ENCODE measurements around the gene LTBP2.

LTBP2 gene

DNA sequence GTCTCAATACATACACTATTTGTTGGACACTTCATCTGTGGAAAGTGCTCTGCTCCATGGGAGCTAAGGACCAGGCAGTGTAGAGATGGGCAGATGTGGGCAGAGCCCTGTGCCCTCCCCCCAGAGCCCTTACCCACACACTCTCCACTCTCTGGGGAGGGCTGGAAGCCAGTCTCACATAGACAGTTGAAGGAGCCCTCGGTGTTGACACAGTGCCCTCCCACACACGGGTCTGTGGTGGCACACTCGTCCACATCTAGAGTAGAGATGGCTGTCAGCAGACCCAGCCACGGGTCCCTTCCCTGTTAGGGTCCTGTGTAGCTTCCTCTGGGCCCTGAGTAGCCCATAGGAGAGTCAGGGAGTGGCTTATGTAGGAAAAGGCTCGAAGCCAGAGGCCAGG is 104.2 kb downstream of the LTBP2 start:
- no peak for ATAC-seq (replicated peaks)
- Mint-ChIP-seq H3K9me3 (no peaks in the 10 kb centered on the region), H3K27ac (no peak overlapping the region), H3K4me3 (no peak overlapping the region), H3K27me3 (peaks cover 10 to 39% of the 10 kb centered on the region in 2 donors), H3K4me1 (ENCODE audit: low read depth in 2 of 2) (peaks cover 4 to 5% of the 10 kb centered on the region in 2 donors), H3K36me3 (ENCODE audit: insufficient read depth) (no peaks in the 10 kb centered on the region)
- DNase-seq: no peak

DNA sequence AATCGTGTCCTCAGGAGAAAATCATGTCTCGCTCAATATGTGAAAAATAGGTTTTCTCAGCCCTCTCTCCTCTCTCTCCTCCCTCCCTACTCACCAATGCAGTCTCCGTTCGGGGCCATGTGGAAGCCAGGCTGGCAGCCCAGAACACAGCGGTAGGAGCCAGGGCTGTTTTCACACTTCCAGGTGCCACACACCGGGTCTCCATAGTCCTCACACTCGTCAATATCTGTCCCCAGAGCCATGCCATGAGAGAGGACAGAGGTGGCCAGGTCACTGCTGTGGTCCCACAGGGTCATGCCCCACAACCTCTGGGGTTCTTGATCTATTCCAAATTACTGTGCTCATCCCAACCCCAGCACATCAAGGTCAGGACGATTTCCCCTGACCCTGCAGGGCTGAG is 105.0 kb downstream of the LTBP2 start:
- H3K9me3 Mint-ChIP-seq: no peaks in the 10 kb centered on the region
- peaks cover 3 to 31% of the 10 kb centered on the region in 2 donors for H3K27me3 Mint-ChIP-seq

DNA sequence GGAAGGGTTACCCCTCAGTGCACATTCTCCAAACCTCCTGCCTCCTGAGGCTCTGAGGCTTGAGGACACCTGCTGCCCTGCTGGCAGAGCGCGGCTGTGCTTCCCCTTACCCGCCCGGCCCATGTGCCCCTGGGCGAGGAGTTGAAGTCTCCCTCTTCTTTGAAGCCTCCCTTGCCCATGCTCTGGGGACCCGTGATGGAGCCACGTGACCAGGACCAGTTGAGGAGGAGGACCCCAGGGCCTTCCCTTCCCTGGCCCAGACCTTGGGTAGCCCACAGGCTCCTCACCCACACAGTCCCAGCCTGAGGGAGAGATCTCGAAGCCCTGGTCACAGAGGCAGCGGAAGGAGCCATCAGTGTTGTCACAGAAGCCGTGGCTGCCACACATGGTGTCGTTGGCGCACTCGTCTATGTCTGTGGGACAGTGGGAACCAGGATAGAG is 105.6 kb downstream of the LTBP2 start:
- Mint-ChIP-seq H3K4me1 (ENCODE audit: low read depth in 2 of 2) (peaks cover 4 to 8% of the 10 kb centered on the region in 2 donors), H3K27ac (no peak overlapping the region), H3K27me3 (peaks cover 0 to 25% of the 10 kb centered on the region in 2 donors), H3K9me3 (no peaks in the 10 kb centered on the region), H3K36me3 (ENCODE audit: insufficient read depth) (no peaks in the 10 kb centered on the region), H3K4me3 (no peak overlapping the region)
- DNase-seq (no peak), ATAC-seq (replicated peaks) (no peak)

More for the DNA sequence above, 105.0 kb downstream of the LTBP2 start:
- ATAC-seq (replicated peaks) (no peak), DNase-seq (no peak)
- Mint-ChIP-seq H3K4me3 (no peak overlapping the region), H3K4me1 (ENCODE audit: low read depth in 2 of 2) (peaks cover 4 to 8% of the 10 kb centered on the region in 2 donors), H3K36me3 (ENCODE audit: insufficient read depth) (no peaks in the 10 kb centered on the region), H3K27ac (peak overlapping the region in 1 of 2 donors; percentile 27)

DNA sequence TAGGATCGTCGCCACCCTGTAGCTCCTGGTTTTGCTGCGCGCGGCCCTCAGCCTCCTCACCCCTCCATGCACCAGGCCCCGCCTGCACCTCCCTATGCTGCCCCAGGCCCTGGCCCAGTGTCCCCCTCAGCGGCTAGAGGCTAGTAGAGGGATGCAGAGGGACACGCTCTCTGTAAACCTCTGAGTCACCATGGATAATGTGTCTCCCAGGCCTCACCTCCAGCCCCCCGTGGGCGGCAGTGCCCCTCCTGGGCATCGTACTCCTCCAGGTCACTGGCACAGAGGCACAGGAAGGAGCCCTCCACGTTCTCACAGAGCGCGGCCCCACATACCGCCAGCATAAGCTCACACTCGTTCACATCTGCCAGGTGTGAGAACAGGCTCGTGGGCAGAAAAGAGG is 106.2 kb downstream of the LTBP2 start:
- ATAC-seq (replicated peaks) (no peak), DNase-seq (no peak)
- Mint-ChIP-seq H3K4me1 (ENCODE audit: low read depth in 2 of 2) (peaks cover 4 to 8% of the 10 kb centered on the region in 2 donors), H3K36me3 (ENCODE audit: insufficient read depth) (no peaks in the 10 kb centered on the region), H3K27ac (no peak overlapping the region), H3K9me3 (no peaks in the 10 kb centered on the region), H3K27me3 (peaks cover 0 to 19% of the 10 kb centered on the region in 2 donors), H3K4me3 (no peak overlapping the region)

DNA sequence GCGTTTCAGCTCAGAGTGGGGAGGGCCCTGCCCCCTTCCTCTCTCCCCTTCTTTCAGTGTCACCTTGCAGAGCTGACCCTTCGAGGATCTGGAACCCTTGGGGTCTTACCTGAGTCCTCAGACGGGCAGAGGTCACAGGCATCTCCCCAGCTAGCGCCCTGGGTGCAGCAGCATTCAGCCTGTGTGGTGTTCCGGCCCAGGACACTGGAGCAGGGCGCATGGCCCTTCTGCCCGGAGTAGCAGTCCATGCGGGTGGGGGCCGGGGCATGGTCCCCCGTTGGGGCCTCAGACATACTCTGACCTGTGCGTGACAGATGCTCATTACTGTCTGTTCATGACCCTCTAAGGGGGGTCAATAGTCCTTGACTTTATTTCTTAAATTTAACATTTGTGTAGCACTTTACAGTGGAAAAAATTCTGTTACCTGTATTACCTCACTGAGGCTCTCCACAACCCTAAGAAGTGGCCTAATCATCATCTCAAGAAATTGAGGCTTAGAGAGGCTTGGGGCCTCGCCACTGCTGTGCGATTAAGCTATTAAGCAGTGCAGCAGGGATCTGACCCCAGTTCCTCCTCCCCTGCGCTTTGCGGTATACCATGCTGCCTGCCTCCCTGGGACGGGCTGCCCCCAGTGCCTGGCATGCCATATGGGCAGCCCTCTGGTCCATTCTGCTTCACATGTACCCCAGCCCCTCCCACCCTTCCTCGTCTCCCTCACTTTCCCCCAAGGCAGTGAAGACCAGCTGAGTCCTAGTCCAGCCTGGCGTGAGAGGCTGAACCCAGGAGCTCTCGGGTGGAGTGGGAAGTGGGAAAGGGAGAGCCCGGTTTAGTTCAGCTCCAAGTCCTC is 106.9 kb downstream of the LTBP2 start:
- H3K4me3 Mint-ChIP-seq: no peak overlapping the region
- H3K27ac Mint-ChIP-seq: no peak overlapping the region
- DNase-seq: no peak
- no peak for ATAC-seq (replicated peaks)
- peaks cover 4 to 9% of the 10 kb centered on the region in 2 donors for H3K4me1 Mint-ChIP-seq (ENCODE audit: low read depth in 2 of 2)
- H3K9me3 Mint-ChIP-seq: no peaks in the 10 kb centered on the region
- H3K27me3 Mint-ChIP-seq: peaks cover 0 to 12% of the 10 kb centered on the region in 2 donors
- H3K36me3 Mint-ChIP-seq (ENCODE audit: insufficient read depth): no peaks in the 10 kb centered on the region

DNA sequence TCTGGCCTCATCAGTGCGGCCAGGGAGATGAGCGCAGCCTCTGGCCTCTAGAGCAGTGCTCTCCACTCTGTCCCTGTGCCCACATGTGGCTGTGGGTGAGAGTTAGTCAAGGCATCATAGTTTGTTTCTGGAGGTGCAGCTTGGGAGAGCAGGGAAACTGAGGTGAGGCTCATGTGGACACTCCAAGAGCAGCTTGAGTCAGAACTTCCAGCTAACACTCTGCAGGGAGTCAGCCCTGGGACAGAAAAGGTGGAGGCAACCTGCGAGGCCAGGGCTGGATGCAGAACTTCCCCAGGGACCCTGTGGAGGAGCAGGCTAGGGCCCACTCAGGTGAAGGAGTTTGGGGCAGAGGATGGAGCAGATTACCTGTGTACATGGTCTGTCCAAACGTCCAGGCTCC is 107.6 kb downstream of the LTBP2 start:
- peaks cover 4 to 10% of the 10 kb centered on the region in 2 donors for H3K4me1 Mint-ChIP-seq (ENCODE audit: low read depth in 2 of 2)
- no peaks in the 10 kb centered on the region for H3K9me3 Mint-ChIP-seq
- peaks cover 0 to 5% of the 10 kb centered on the region in 2 donors for H3K27me3 Mint-ChIP-seq
- no peak for DNase-seq
- no peak for ATAC-seq (replicated peaks)
- no peak overlapping the region for H3K4me3 Mint-ChIP-seq
- H3K27ac Mint-ChIP-seq: no peak overlapping the region
- no peaks in the 10 kb centered on the region for H3K36me3 Mint-ChIP-seq (ENCODE audit: insufficient read depth)

DNA sequence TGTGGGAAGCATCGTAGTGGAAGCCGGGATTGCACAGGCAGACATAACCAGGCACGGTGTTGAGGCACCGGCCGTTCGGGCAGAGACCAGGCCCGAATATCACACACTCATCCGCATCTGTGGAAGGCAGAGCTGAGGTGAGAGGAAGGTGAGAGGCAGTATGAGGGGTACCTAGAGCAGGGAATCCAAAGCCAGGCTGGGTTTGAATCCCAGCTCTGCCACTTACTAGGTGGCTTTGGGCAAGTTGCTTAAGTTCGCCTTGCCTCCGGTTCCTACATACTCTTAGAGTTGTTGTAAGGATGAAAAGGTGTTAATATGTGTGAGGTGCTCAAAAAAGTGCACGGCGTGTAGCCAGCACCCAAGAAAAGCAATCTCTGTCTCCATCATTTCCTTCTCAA is 108.1 kb downstream of the LTBP2 start:
- Mint-ChIP-seq H3K36me3 (ENCODE audit: insufficient read depth) (no peaks in the 10 kb centered on the region), H3K9me3 (no peaks in the 10 kb centered on the region), H3K27me3 (no peaks in the 10 kb centered on the region), H3K4me1 (ENCODE audit: low read depth in 2 of 2) (peaks cover 4 to 10% of the 10 kb centered on the region in 2 donors), H3K4me3 (no peak overlapping the region), H3K27ac (no peak overlapping the region)
- DNase-seq (no peak), ATAC-seq (replicated peaks) (no peak)

DNA sequence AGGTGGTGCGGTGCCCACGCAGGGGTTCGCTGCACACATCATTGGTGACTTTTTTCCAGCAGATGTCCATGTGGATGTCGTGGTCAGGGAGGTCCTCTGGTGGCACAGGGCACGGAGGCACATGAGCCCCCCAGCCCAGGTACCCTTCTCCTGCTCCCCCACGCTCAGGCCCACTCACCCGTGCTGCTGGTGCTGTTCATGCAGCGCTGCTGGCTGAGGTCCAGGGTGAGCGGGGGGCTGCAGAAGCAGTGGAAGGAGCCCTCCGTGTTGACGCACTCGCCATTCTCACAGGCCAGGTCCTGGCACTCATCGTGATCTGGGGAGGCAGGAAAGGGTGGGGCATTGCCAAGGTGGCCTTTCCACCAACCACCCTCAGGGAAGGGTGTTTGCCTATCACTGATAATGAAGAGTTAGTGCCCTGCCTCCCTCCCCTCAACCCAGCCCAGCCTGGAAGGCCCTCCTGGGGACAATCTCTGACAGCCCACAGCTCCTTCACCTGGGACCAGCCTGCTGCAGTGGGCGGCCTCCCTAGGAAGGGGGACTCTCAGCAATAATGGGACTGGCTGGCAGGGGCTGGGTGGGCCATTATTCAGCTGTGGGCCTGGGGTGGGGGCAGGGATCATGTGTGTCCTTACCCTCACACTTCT is 108.6 kb downstream of the LTBP2 start:
- Mint-ChIP-seq H3K27ac (no peak overlapping the region), H3K9me3 (no peaks in the 10 kb centered on the region), H3K36me3 (ENCODE audit: insufficient read depth) (no peaks in the 10 kb centered on the region), H3K4me1 (ENCODE audit: low read depth in 2 of 2) (peaks cover 4 to 10% of the 10 kb centered on the region in 2 donors), H3K4me3 (no peak overlapping the region), H3K27me3 (no peaks in the 10 kb centered on the region)
- ATAC-seq (replicated peaks) (no peak), DNase-seq (no peak)

DNA sequence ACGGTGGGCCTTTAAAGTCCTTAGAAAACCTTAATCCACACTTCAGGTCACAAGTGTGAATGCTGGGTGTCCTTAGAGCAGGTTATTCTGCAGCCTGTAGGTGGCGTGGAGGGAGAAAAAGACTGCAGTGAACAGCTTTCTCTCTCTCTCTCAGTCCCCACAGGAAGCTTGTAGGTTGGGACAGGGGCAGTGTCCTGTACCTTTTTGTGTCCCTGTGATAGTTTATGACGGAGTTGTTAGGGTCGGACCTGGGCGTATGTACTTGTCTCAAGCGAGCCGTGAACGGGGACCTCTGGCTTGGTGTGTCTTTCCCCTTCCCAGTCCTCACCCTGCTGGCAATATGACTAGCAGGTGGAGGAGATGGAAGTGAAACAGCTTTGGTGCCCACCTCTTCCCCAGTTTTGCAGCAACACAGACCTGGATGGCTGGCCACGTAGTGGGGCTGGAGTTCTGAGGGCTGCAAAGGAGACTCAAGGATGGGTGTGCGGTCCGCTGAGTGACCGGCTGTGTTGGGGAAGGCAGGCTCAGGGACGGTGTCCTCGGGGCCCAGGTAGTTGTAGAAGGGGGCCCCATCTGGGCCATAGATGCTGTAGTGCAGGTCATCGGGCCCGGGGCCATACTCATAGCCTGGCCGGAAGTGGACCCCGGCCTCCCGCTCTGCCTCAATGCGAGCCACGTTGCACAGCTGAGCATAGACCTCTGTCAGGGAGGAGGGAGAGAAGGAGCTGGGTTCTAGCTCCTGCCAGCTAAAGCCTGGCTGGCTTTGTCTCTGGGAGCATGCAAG is 109.6 kb downstream of the LTBP2 start:
- Mint-ChIP-seq H3K27ac (no peak overlapping the region), H3K27me3 (no peaks in the 10 kb centered on the region), H3K9me3 (no peaks in the 10 kb centered on the region), H3K36me3 (ENCODE audit: insufficient read depth) (no peaks in the 10 kb centered on the region), H3K4me3 (no peak overlapping the region), H3K4me1 (ENCODE audit: low read depth in 2 of 2) (peaks cover 4 to 10% of the 10 kb centered on the region in 2 donors)
- ATAC-seq (replicated peaks) (no peak), DNase-seq (no peak)

DNA sequence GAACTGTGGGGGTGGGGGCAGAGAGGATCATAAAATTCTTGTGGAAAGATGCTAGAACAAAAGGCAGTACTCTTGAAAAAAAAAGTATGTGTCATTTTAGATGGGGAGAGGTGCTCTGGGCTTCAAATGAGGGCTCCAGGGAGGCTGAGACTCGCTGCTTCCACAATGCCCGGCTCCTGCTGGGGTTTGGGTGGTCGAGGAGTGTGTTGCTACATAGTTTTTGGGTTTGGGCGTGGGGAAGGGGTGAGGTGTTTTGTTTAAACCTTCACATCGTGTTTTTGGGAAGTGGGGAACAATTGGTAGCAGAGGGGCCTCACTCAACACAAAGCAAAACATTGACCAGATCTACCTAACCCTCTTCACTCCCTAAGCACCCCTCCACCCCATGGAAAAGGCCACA is 110.3 kb downstream of the LTBP2 start:
- no peak overlapping the region for H3K27ac Mint-ChIP-seq
- no peaks in the 10 kb centered on the region for H3K27me3 Mint-ChIP-seq
- H3K4me3 Mint-ChIP-seq: no peak overlapping the region
- H3K4me1 Mint-ChIP-seq (ENCODE audit: low read depth in 2 of 2): peaks cover 4 to 10% of the 10 kb centered on the region in 2 donors
- H3K36me3 Mint-ChIP-seq (ENCODE audit: insufficient read depth): peaks cover 2% of the 10 kb centered on the region
- DNase-seq: no peak
- H3K9me3 Mint-ChIP-seq: no peaks in the 10 kb centered on the region
- no peak for ATAC-seq (replicated peaks)

DNA sequence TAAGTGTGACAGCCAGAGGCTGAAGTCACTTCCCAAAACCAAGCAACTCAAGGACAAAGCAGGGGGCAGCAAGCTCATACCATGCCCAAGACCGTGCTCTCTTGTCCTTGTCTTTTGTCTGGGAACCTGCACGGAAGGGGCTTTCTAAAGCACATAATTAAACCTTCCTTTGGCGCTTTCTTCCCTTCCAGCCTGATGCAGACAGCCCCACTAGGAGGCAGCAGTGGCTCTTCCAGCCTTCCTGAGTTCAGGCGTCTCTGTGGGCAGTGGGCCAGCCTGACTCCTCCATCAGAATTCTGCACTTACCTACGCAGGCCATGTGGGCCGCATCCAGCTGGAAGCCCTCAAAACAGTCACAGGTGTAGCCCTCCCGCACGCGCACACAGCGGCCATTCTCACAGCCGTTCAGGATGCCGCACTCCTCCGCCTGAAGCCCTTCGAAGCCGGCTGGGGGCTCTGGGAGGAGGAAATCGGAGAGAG is 110.9 kb downstream of the LTBP2 start:
- H3K36me3 Mint-ChIP-seq (ENCODE audit: insufficient read depth): peaks cover 4% of the 10 kb centered on the region
- peak overlapping the region in 1 of 2 donors; percentile 49 for H3K27ac Mint-ChIP-seq
- no peak for DNase-seq

DNA sequence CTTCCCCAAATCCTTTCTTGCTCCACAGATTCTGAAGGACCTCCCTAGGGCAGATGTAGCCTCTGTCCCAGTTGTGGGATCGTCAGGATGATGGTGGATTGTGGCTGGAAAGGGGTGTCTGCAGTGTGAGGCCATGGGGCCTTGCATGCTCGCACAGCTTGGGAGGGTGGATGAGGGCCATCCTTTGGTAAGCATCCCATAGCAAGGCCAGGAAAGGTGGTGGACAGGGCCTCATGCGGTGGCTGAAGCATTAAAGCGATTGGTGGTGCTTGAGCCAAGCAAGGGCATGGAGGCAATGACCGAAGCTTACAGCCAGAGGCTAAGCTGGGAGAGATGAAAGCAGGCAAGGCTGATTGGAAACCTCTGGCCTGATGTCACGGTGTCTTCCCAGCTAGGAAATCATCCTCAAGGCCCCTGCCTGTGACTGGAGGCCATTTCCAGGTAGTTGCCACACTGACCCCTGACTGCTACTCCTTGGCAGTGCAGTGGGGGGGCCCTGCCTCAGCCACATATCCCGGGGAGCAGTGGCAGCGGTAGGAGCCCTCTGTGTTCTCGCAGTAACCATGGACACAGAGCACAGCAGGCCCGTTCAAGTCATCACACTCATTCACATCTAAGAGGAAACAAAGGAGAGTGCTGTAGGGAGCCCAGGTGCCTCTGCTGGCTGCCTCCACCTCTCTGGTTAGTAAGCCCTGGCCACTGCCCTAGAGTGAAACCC is 111.5 kb downstream of the LTBP2 start:
- DNase-seq (no peak), ATAC-seq (replicated peaks) (no peak)
- H3K36me3 Mint-ChIP-seq (ENCODE audit: insufficient read depth): peaks cover 4% of the 10 kb centered on the region
- peak overlapping the region; percentile 41 to 49 for H3K27ac Mint-ChIP-seq
- H3K4me1 Mint-ChIP-seq (ENCODE audit: low read depth in 2 of 2): peaks cover 0 to 6% of the 10 kb centered on the region in 2 donors
- no peak overlapping the region for H3K4me3 Mint-ChIP-seq
- H3K9me3 Mint-ChIP-seq: no peaks in the 10 kb centered on the region
- no peaks in the 10 kb centered on the region for H3K27me3 Mint-ChIP-seq

More for the DNA sequence above, 110.9 kb downstream of the LTBP2 start:
- Mint-ChIP-seq H3K27me3 (no peaks in the 10 kb centered on the region), H3K9me3 (no peaks in the 10 kb centered on the region), H3K4me3 (no peak overlapping the region), H3K4me1 (ENCODE audit: low read depth in 2 of 2) (peaks cover 4 to 10% of the 10 kb centered on the region in 2 donors)
- ATAC-seq (replicated peaks): no peak

DNA sequence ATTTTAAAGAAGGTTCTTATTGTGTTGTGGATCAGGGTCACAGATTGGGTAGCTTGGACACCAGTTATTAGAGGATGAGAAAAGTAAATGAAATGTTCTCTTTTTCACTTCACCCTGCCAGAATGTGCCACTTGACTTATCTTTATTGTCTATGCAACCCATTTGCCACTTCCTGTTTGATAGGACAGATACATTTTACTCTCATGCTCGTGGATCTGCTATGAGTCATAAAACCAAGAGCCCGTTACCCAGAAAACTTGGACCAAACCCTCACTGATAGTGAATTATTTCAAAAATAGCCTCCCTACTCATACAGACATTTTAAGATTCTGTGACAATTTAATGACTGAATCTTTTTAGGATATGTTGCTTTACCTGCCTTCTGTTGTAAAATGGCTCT is 116.7 kb downstream of the LTBP2 start:
- H3K4me3 Mint-ChIP-seq: no peak overlapping the region
- H3K27ac Mint-ChIP-seq: no peak overlapping the region
- DNase-seq (no peak), ATAC-seq (replicated peaks) (no peak)
- peaks cover 15 to 17% of the 10 kb centered on the region in 2 donors for H3K4me1 Mint-ChIP-seq (ENCODE audit: low read depth in 2 of 2)
- H3K36me3 Mint-ChIP-seq (ENCODE audit: insufficient read depth): peaks cover 12% of the 10 kb centered on the region
- H3K27me3 Mint-ChIP-seq: no peaks in the 10 kb centered on the region
- no peaks in the 10 kb centered on the region for H3K9me3 Mint-ChIP-seq
